ENCODE measurements around the gene NDEL1.

GRCh38 chr17:8417806-8418205, 17.9 kb upstream of the NDEL1 start:
- TF ChIP-seq, protein P1, sequence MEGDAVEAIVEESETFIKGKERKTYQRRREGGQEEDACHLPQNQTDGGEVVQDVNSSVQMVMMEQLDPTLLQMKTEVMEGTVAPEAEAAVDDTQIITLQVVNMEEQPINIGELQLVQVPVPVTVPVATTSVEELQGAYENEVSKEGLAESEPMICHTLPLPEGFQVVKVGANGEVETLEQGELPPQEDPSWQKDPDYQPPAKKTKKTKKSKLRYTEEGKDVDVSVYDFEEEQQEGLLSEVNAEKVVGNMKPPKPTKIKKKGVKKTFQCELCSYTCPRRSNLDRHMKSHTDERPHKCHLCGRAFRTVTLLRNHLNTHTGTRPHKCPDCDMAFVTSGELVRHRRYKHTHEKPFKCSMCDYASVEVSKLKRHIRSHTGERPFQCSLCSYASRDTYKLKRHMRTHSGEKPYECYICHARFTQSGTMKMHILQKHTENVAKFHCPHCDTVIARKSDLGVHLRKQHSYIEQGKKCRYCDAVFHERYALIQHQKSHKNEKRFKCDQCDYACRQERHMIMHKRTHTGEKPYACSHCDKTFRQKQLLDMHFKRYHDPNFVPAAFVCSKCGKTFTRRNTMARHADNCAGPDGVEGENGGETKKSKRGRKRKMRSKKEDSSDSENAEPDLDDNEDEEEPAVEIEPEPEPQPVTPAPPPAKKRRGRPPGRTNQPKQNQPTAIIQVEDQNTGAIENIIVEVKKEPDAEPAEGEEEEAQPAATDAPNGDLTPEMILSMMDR (IDR thresholded peaks at IDR 0.05; ENCODE audit: borderline replicate concordance, extremely low read depth, low read length, poor library complexity, severe bottlenecking): no peak
- TF ChIP-seq EZH2 (IDR thresholded peaks at IDR 0.05; ENCODE audit: borderline replicate concordance, low read depth, low read length, severe bottlenecking): no peak

All from DND-41 (cell line).